RWPE1 (cell line): ENCODE results near the gene KCNK15.

ENCODE experiments used
- CTCF ChIA-PET: fragments of 350-600 bp; sonication (Branson Sonifier 250); formaldehyde crosslinking; extraction: SDS; loops from one replicate; lab custom pipeline; 2021; lab: Yijun Ruan, JAX
- POLR2A ChIA-PET: fragments of 400-600 bp; formaldehyde crosslinking; extraction: SDS; loops from one replicate; lab custom pipeline; 2020; ENCODE audit warnings: antibody characterized with exemption; ENCODE audit not compliant: low non-redundant PET; lab: Yijun Ruan, JAX
- DNase-seq: peaks from one replicate; pipeline ENCODE4 v3.0.0; 2012; ENCODE audit warnings: low spot score
- H3K27ac ChIP-seq: fragments of 450-650 bp; 2 replicates; pipeline ENCODE4 v1.5.1; 2017
- CTCF ChIP-seq: fragments of 450-650 bp; conservative IDR thresholded peaks from 2 replicates; pipeline ENCODE4 v1.5.1; 2017; ENCODE audit warnings: low read depth, mild to moderate bottlenecking

KCNK15 gene

GRCh38 chr20:44706301-44707017 lies 39.2 kb upstream of the KCNK15 start:
- TF ChIP-seq CTCF: no peak
- ChIA-PET CTCF (interaction anchor here (0.6 to 1.5 kb wide), 5 partner anchors 10 to 32 kb away, joined by 3 to 6 read pairs (median 3); no protein-coding TSS in a partner anchor), POLR2A (interaction anchor here (0.6 kb wide), 1 partner anchor 10 kb away, joined by 3 read pairs; no protein-coding TSS in a partner anchor)
- H3K27ac ChIP-seq: no peak overlapping the region
- no peak for DNase-seq

GRCh38 chr20:44707018-44707579 lies 38.6 kb upstream of the KCNK15 start:
- ChIA-PET CTCF (interaction anchor here (0.6 to 1.5 kb wide), 2 partner anchors 24 to 31 kb away, joined by 3 read pairs; no protein-coding TSS in a partner anchor), POLR2A (no interaction called here)
- TF ChIP-seq CTCF: no peak
- H3K27ac ChIP-seq: no peak overlapping the region
- no peak for DNase-seq

- H3K27ac ChIP-seq: no peak overlapping the region
- no peak for DNase-seq
- ChIA-PET POLR2A (no interaction called here), CTCF (interaction anchor here (0.6 kb wide), 1 partner anchor 332 kb away, joined by 4 read pairs; no protein-coding TSS in a partner anchor)
- TF ChIP-seq CTCF: no peak
Measured at GRCh38 chr20:44709380-44709779, 36.3 kb upstream of the KCNK15 start.

- no peak for DNase-seq
- no peak overlapping the region for H3K27ac ChIP-seq
- TF ChIP-seq CTCF: no peak
- POLR2A ChIA-PET: no interaction called here
- CTCF ChIA-PET: interaction anchor here (0.6 kb wide), 1 partner anchor 332 kb away, joined by 4 read pairs; no protein-coding TSS in a partner anchor
Measured at GRCh38 chr20:44709797-44710196, 35.9 kb upstream of the KCNK15 start.

- H3K27ac ChIP-seq: no peak overlapping the region
- ChIA-PET CTCF (interaction anchor here (0.6 to 1.5 kb wide), 3 partner anchors 22 to 444 kb away, joined by 3 to 4 read pairs (median 3); no protein-coding TSS in a partner anchor), POLR2A (no interaction called here)
- no peak for TF ChIP-seq CTCF
- no peak for DNase-seq
Measured at GRCh38 chr20:44711237-44711636, 34.4 kb upstream of the KCNK15 start.

- CTCF ChIA-PET: interaction anchor here (0.6 to 1.1 kb wide), 3 partner anchors 19 to 47 kb away, joined by 3 to 4 read pairs (median 3); no protein-coding TSS in a partner anchor
- POLR2A ChIA-PET: no interaction called here
- no peak for TF ChIP-seq CTCF
- no peak for DNase-seq
- H3K27ac ChIP-seq: peak overlapping the region; percentile 78
Measured at GRCh38 chr20:44714102-44714700, 31.5 kb upstream of the KCNK15 start.
